Lower leg skin (tissue), 3 donors: ENCODE data around the gene CDKAL1.

Experiments
- POLR2A ChIP-seq, 2 donors: fragments of 450-650 bp; IDR thresholded peaks; one replicate each; pipeline ENCODE4 v1.6.1; 2016 to 2017; ENCODE audit warnings: antibody characterized with exemption in 2 of 2, mild to moderate bottlenecking in 1 of 2, moderate library complexity in 1 of 2
- TF ChIP-seq, protein P1 (sequence below), 3 donors: fragments of 450-650 bp; IDR thresholded peaks; one replicate each; pipeline ENCODE4 v1.5.1; 2016; ENCODE audit warnings: antibody characterized with exemption in 3 of 3, mild to moderate bottlenecking in 3 of 3, moderate library complexity in 2 of 3

DNA sequence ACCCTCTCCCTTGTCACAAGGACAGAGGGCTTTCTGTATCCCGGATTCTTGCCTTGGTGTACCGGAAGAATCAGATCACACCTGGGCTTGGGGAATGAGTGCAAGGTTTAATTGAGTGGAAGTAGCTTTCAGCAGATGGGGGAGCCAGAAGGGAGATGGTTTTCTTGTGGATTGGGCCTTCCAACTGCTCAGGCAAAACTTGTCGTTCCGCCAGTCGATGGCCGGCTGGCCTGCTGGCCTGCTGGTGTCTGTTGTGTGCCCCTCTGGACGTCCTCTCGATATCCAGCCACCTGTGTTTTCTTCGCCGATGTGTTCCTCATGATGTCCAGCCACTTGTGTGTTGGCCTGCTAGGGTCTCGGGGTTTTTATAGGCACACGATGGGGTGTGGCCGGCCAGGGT is 168.1 kb downstream of the CDKAL1 start:
- TF ChIP-seq, protein P1, sequence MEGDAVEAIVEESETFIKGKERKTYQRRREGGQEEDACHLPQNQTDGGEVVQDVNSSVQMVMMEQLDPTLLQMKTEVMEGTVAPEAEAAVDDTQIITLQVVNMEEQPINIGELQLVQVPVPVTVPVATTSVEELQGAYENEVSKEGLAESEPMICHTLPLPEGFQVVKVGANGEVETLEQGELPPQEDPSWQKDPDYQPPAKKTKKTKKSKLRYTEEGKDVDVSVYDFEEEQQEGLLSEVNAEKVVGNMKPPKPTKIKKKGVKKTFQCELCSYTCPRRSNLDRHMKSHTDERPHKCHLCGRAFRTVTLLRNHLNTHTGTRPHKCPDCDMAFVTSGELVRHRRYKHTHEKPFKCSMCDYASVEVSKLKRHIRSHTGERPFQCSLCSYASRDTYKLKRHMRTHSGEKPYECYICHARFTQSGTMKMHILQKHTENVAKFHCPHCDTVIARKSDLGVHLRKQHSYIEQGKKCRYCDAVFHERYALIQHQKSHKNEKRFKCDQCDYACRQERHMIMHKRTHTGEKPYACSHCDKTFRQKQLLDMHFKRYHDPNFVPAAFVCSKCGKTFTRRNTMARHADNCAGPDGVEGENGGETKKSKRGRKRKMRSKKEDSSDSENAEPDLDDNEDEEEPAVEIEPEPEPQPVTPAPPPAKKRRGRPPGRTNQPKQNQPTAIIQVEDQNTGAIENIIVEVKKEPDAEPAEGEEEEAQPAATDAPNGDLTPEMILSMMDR (IDR thresholded peaks at IDR 0.05) = no peak
- no peak for TF ChIP-seq POLR2A (IDR thresholded peaks at IDR 0.05)
